ENCODE data around the gene ANXA11. TPM values are rescaled to one million over a fixed set of nuclear protein-coding genes. Genes with fewer than 3 reads are reported as not detected.

ANXA11 gene
- total RNA-seq, 1 donor from 2014 or later, result 127 TPM

GRCh38 chr10:80161321-80162083, 43.8 kb downstream of the ANXA11 start:
- Mint-ChIP-seq H3K27ac (ENCODE audit: unreplicated experiment) (no peak overlapping the region), H3K9me3 (ENCODE audit: unreplicated experiment) (no peaks in the 10 kb centered on the region), H3K36me3 (ENCODE audit: unreplicated experiment) (peaks cover 60% of the 10 kb centered on the region), H3K27me3 (ENCODE audit: unreplicated experiment) (no peaks in the 10 kb centered on the region), H3K4me3 (ENCODE audit: unreplicated experiment) (no peak overlapping the region), H3K4me1 (ENCODE audit: unreplicated experiment) (peaks cover 70% of the 10 kb centered on the region)
- no peak for DNase-seq (ENCODE audit: extremely low spot score, unreplicated experiment)
- TF ChIP-seq CTCF (IDR thresholded peaks at IDR 0.05), result peak; percentile 37

- H3K4me3 Mint-ChIP-seq (ENCODE audit: unreplicated experiment), result no peak overlapping the region
- H3K9me3 Mint-ChIP-seq (ENCODE audit: unreplicated experiment), result no peaks in the 10 kb centered on the region
- DNase-seq (ENCODE audit: extremely low spot score, unreplicated experiment), result no peak
- TF ChIP-seq CTCF (IDR thresholded peaks at IDR 0.05), result no peak
- peaks cover 70% of the 10 kb centered on the region for H3K4me1 Mint-ChIP-seq (ENCODE audit: unreplicated experiment)
- no peaks in the 10 kb centered on the region for H3K27me3 Mint-ChIP-seq (ENCODE audit: unreplicated experiment)
- peak overlapping the region; percentile 87 for H3K27ac Mint-ChIP-seq (ENCODE audit: unreplicated experiment)
- peaks cover 52% of the 10 kb centered on the region for H3K36me3 Mint-ChIP-seq (ENCODE audit: unreplicated experiment)
These were observed 44.7 kb downstream of the ANXA11 start for GRCh38 chr10:80160361-80161320.

GRCh38 chr10:80159166-80159873, 46.0 kb downstream of the ANXA11 start:
- no peak for DNase-seq (ENCODE audit: extremely low spot score, unreplicated experiment)
- H3K4me1 Mint-ChIP-seq (ENCODE audit: unreplicated experiment), result peaks cover 75% of the 10 kb centered on the region
- H3K36me3 Mint-ChIP-seq (ENCODE audit: unreplicated experiment), result peaks cover 54% of the 10 kb centered on the region
- no peaks in the 10 kb centered on the region for H3K27me3 Mint-ChIP-seq (ENCODE audit: unreplicated experiment)
- no peak for TF ChIP-seq CTCF (IDR thresholded peaks at IDR 0.05)
- peak overlapping the region; percentile 87 for H3K27ac Mint-ChIP-seq (ENCODE audit: unreplicated experiment)
- H3K9me3 Mint-ChIP-seq (ENCODE audit: unreplicated experiment), result no peaks in the 10 kb centered on the region
- H3K4me3 Mint-ChIP-seq (ENCODE audit: unreplicated experiment), result no peak overlapping the region

- Mint-ChIP-seq H3K36me3 (ENCODE audit: unreplicated experiment) (peaks cover 52% of the 10 kb centered on the region), H3K4me3 (ENCODE audit: unreplicated experiment) (no peak overlapping the region), H3K27me3 (ENCODE audit: unreplicated experiment) (no peaks in the 10 kb centered on the region), H3K9me3 (ENCODE audit: unreplicated experiment) (no peaks in the 10 kb centered on the region), H3K27ac (ENCODE audit: unreplicated experiment) (peak overlapping the region; percentile 87), H3K4me1 (ENCODE audit: unreplicated experiment) (peaks cover 74% of the 10 kb centered on the region)
- no peak for TF ChIP-seq CTCF (IDR thresholded peaks at IDR 0.05)
- DNase-seq (ENCODE audit: extremely low spot score, unreplicated experiment), result peak; percentile 95
These were observed 46.7 kb downstream of the ANXA11 start for GRCh38 chr10:80158598-80159127.
